GM23338 (cell line): ENCODE measurements around the gene NNAT. TPM values are rescaled to one million over a fixed set of nuclear protein-coding genes. Genes with fewer than 3 reads are reported as not detected.

Experiments used
- ATAC-seq: fragments of 200-7000 bp; cut with Tn5 transposase; 3 replicates; pipeline ENCODE4 v1.9.1; 2020
- DNase-seq: peaks from one replicate; pipeline ENCODE4 v3.0.0-alpha.2; 2015; ENCODE audit warnings: low spot score
- H2AFZ ChIP-seq: fragments of 200-600 bp; sonication (generic); 2 replicates; pipeline ENCODE4 v1.8.0; 2016; ENCODE audit warnings: antibody characterized with exemption, mild to moderate bottlenecking, moderate library complexity
- H3F3A ChIP-seq: fragments of 200-600 bp; sonication (generic); replicated peaks from 2 replicates; pipeline ENCODE4 v1.8.0; 2017; ENCODE audit warnings: antibody characterized with exemption, mixed run types, low read depth
- H3K27ac ChIP-seq: fragments of 200-600 bp; sonication (generic); 2 replicates; pipeline ENCODE4 v1.6.1; 2016; ENCODE audit warnings: low read depth
- H3K27me3 ChIP-seq: fragments of 200-600 bp; sonication (generic); 2 replicates; pipeline ENCODE4 v1.8.0; 2016; ENCODE audit warnings: mild to moderate bottlenecking, mixed run types, moderate library complexity; ENCODE audit not compliant: insufficient read depth
- H3K36me3 ChIP-seq: fragments of 200-600 bp; sonication (generic); 2 replicates; pipeline ENCODE4 v1.8.0; 2016; ENCODE audit warnings: mild to moderate bottlenecking; ENCODE audit not compliant: insufficient read depth
- H3K4me1 ChIP-seq: fragments of 200-600 bp; sonication (generic); 2 replicates; pipeline ENCODE4 v1.8.0; 2016; ENCODE audit warnings: mild to moderate bottlenecking, moderate library complexity; ENCODE audit not compliant: insufficient read depth
- H3K4me2 ChIP-seq: fragments of 200-600 bp; sonication (generic); 2 replicates; pipeline ENCODE4 v1.7.1; 2017; ENCODE audit warnings: mixed run types
- H3K4me3 ChIP-seq: fragments of 200-600 bp; sonication (generic); 2 replicates; pipeline ENCODE4 v1.6.1; 2016; ENCODE audit warnings: mixed run types
- H3K79me2 ChIP-seq: fragments of 200-600 bp; sonication (generic); replicated peaks from 2 replicates; pipeline ENCODE4 v1.8.0; 2017; ENCODE audit warnings: mild to moderate bottlenecking; ENCODE audit not compliant: insufficient read depth
- H3K9me2 ChIP-seq: fragments of 200-600 bp; sonication (generic); 2 replicates; pipeline ENCODE4 v1.8.0; 2017; ENCODE audit not compliant: insufficient read depth
- H4K20me1 ChIP-seq: fragments of 200-600 bp; sonication (generic); replicated peaks from 2 replicates; pipeline ENCODE4 v1.8.0; 2017; ENCODE audit warnings: mild to moderate bottlenecking; ENCODE audit not compliant: insufficient read depth
- H3K27ac Mint-ChIP-seq: 2 replicates; pipeline ENCODE4 v1.8.0; 2020; ENCODE audit warnings: inconsistent platforms, mild to moderate bottlenecking, moderate library complexity, mixed read lengths
- H3K27me3 Mint-ChIP-seq: 3 replicates; pipeline ENCODE4 v1.8.0; 2022; ENCODE audit warnings: low read depth, mild to moderate bottlenecking, moderate library complexity, mixed read lengths, inconsistent platforms; ENCODE audit not compliant: insufficient read depth, poor library complexity
- H3K36me3 Mint-ChIP-seq: 3 replicates; pipeline ENCODE4 v1.8.0; 2021; ENCODE audit warnings: low read depth, mild to moderate bottlenecking, inconsistent platforms, moderate library complexity, mixed read lengths
- H3K4me1 Mint-ChIP-seq: 3 replicates; pipeline ENCODE4 v1.8.0; 2020; ENCODE audit warnings: mild to moderate bottlenecking, inconsistent platforms, mixed read lengths
- H3K4me3 Mint-ChIP-seq: 3 replicates; pipeline ENCODE4 v1.8.0; 2021; ENCODE audit warnings: moderate library complexity, mild to moderate bottlenecking, inconsistent platforms, mixed read lengths
- H3K9me3 Mint-ChIP-seq: 3 replicates; pipeline ENCODE4 v1.8.0; 2020; ENCODE audit warnings: moderate library complexity, mild to moderate bottlenecking, inconsistent platforms, mixed read lengths
- CTCF ChIP-seq, 2 experiments: fragments of 200-600 bp in 1 of 2; sonication (generic) in 1 of 2; conservative IDR thresholded peaks; 2 replicates each; pipeline versions ENCODE4 v1.5.1 to v1.6.1; 2016 to 2017; ENCODE audit warnings: antibody characterized with exemption in 2 of 2, low read depth in 2 of 2, mild to moderate bottlenecking in 2 of 2, moderate library complexity in 1 of 2
- NANOG ChIP-seq: IDR thresholded peaks from 2 replicates; pipeline ENCODE4 v1.6.1; 2016; ENCODE audit warnings: antibody characterized with exemption, borderline replicate concordance
- POLR2AphosphoS5 ChIP-seq: IDR thresholded peaks from 2 replicates; pipeline ENCODE4 v1.6.1; 2016; ENCODE audit warnings: antibody characterized with exemption, low read depth
- ZNF331 ChIP-seq: fragments of 250-450 bp; sonication (Bioruptor Pico); IDR thresholded peaks from 2 replicates; pipeline ENCODE4 v1.5.0; 2020; ENCODE audit warnings: low read depth, mild to moderate bottlenecking, moderate library complexity
- ZNF462 ChIP-seq: fragments of 250-450 bp; sonication (Bioruptor Pico); IDR thresholded peaks from 2 replicates; pipeline ENCODE4 v1.5.0; 2020; ENCODE audit warnings: mild to moderate bottlenecking, moderate library complexity
- polyA plus RNA-seq: library from polyadenylated mRNA; unstranded; fragments of >200 nt; fragmentation: Nextera tagmentation; extraction: Ambion mirVana; gene quantifications from 2 replicates; pipeline ENCODE4 v1.2.1, GENCODE V29; 2016
- total RNA-seq: library from RNA; depleted of rRNA; stranded (reverse); fragments of >200 nt; shearing (Covaris generic); gene quantifications from 2 replicates; pipeline ENCODE4 v1.2.3, GENCODE V29; 2014

The NNAT gene
- total and polyA plus RNA-seq, 2 experiments from 2014 or later = 4.3 to 4.9 TPM

GRCh38 chr20:37567331-37567665 is 46.2 kb downstream of the NNAT start:
- peak overlapping the region; percentile 69; the same call in 1 of the 2 replicates for H3K27ac Mint-ChIP-seq
- no peak for ATAC-seq

GRCh38 chr20:37567671-37568588 is 46.9 kb downstream of the NNAT start:
- Mint-ChIP-seq H3K36me3 (no peaks in the 10 kb centered on the region), H3K27ac (peak overlapping the region; percentile 69), H3K4me3 (peak overlapping the region; percentile 73), H3K9me3 (no peaks in the 10 kb centered on the region), H3K27me3 (peaks cover 7% of the 10 kb centered on the region), H3K4me1 (peaks cover 40% of the 10 kb centered on the region)
- Histone ChIP-seq H3K79me2 (no peaks in the 10 kb centered on the region), H3K27me3 (no peaks in the 10 kb centered on the region), H3K4me3 (peak overlapping the region; percentile 51), H4K20me1 (no peaks in the 10 kb centered on the region), H3F3A (no peaks in the 10 kb centered on the region), H2AFZ (peak overlapping the region; percentile 75), H3K4me2 (peak overlapping the region; percentile 78), H3K9me2 (no peaks in the 10 kb centered on the region), H3K27ac (no peak overlapping the region), H3K36me3 (no peaks in the 10 kb centered on the region; the same call in 1 of the 2 replicates), H3K4me1 (peaks cover 32% of the 10 kb centered on the region)
- ATAC-seq (peak; percentile 22), DNase-seq (peak; percentile 72)
- no peak for TF ChIP-seq POLR2AphosphoS5
- no peak for TF ChIP-seq NANOG
- TF ChIP-seq CTCF (conservative IDR thresholded peaks at IDR 0.05; ENCODE audit: low read depth in 2 of 2) = no peak
- TF ChIP-seq ZNF462 (CRISPR knock-in tag) = no peak
- no peak for TF ChIP-seq ZNF331

More at GRCh38 chr20:37567331-37567665, 46.2 kb downstream of the NNAT start:
- H3K4me3 ChIP-seq = peak overlapping the region; percentile 51
- Mint-ChIP-seq H3K4me3 (peak overlapping the region; percentile 73; the same call in 2 of the 3 replicates), H3K36me3 (no peaks in the 10 kb centered on the region), H3K4me1 (peaks cover 40% of the 10 kb centered on the region), H3K9me3 (no peaks in the 10 kb centered on the region), H3K27me3 (peaks cover 6% of the 10 kb centered on the region)
- H4K20me1 ChIP-seq = no peaks in the 10 kb centered on the region
- DNase-seq = peak; percentile 27
- no peak overlapping the region for H3K27ac ChIP-seq
- H3K27me3 ChIP-seq = no peaks in the 10 kb centered on the region
- no peaks in the 10 kb centered on the region for H3F3A ChIP-seq
- peak overlapping the region; percentile 58 for H2AFZ ChIP-seq
- no peaks in the 10 kb centered on the region; the same call in 1 of the 2 replicates for H3K36me3 ChIP-seq
- TF ChIP-seq NANOG (no peak), CTCF (conservative IDR thresholded peaks at IDR 0.05; ENCODE audit: low read depth in 2 of 2) (no peak), ZNF331 (no peak)
- peaks cover 32% of the 10 kb centered on the region for H3K4me1 ChIP-seq
- no peaks in the 10 kb centered on the region for H3K79me2 ChIP-seq
- H3K9me2 ChIP-seq = no peaks in the 10 kb centered on the region
- H3K4me2 ChIP-seq = peak overlapping the region; percentile 78
